NCI-H2107 treated with DMSO at 0.1 percent for 48 hours (cell line): Measurements from ENCODE around the gene CNPY1.
"Not testable (repeated sequence)": the region's sequence is repeated elsewhere in the genome, so short reads cannot be mapped to it uniquely, and the experiment has no call there.

Source experiments
- DNase-seq: peaks from one replicate; lab custom pipeline; 2025; ENCODE audit not compliant: unreplicated experiment; lab: John Stamatoyannopoulos, UW

Gene CNPY1

DNA sequence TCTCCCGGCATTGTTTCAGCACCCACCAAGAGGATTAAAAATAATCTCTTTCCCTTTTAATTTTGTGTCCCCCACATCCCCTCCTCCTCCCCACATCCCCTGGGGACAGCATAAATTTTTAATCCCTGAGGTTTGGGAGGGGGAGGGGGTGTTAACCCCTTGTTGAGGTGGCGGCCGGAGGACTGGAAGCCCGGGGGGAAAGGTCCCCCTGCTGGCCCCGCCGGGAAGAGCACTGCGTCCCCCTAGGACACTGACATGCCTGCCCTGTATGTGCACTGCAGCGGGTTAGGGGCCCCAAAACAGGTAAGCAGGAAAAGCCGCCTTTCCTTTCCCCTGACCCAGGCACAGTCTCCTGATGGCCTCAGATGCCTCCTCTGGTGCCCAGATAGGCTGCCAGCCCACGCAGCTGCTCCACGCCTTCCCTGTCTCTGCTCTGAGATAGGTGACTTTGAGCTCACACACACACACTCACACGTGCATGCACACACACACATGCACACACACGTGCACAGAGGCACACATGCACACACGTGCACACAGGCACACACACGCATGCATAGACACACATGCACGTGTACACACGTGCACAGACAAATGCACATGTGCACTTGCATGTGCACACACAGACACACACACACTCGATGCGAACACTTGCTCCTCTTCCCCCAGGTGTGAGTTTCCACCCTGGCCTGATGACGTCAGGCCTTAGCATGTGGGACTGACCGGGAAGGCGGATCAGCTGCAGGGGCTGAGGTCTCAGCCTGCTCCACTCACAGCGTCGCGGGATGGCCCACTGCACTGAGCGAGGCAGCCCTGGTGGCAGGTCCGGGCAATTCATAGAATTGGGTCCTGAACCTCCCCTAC, 12.3 kb downstream of the CNPY1 start:
- no peak for DNase-seq

DNA sequence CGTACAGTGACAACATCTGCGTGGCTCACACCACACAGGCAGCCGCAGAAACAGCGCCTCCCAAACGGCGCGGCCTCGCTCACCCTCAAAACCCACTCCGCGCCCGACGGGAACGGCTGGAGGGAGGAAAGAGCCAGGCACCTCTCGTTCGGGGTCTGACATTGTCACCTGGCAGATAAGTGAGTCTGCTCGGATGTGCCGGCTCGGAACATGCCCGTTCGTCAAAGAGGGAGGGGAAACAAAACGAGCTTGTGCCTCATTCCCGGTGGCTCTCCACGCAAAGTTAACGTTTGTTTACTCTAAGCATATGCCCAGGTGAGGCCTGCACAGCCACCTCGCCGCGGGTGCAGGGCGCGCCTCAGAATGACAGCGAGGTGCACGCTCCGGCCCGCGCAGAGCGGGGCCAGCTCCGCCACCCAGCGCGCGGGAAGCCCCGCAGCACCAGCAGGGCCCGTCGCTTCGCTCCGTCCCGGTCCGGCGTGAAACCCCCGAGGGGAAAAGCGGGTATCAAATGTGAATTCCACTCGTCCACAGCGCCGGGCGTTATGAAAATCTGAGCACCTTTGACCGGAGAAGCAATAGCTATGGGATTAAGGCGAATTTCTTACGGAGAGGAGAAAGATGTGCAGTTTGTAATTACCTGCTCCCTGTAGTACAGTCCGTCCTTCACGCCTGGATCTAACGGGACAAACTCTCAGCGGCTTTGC, 13.1 kb downstream of the CNPY1 start:
- no peak for DNase-seq

DNA sequence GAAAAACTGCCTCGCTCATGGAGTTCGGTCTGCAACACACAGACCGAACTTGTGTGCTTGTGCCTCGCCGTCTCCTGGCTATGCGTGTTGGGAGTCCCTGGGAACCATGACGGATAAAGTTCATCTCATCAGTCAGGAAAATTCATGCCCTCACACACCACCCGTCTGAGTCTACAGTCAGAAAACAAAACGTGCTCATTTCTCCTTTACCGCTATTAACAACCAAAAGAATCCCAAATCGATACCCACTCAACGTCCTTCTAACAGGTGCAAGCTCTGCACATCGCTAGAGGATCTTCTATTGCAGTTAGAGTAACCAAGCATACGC, 13.6 kb downstream of the CNPY1 start:
- DNase-seq, result no peak

- no peak for DNase-seq
These were observed 14.7 kb downstream of the CNPY1 start for GRCh38 chr7:155531681-155532080.

DNA sequence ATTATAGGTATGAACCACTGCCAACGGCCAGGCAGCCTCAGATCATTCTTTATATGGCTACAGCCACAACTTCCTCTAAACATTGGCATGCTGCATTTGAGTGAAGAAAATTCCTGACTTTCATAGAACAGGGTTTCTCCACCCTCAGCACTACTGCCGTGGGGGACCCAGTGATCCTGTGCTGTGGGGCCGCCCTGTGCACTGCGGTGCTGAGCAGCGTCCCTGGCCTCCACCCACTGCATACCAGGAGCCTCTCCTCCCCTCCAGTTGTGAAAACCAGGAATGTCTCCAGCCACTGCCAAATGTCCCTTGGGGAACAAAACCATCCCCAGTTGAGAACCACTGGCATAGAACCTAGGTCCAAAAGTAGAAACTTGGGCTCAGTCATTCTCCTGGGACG, 15.8 kb downstream of the CNPY1 start:
- no peak for DNase-seq

DNA sequence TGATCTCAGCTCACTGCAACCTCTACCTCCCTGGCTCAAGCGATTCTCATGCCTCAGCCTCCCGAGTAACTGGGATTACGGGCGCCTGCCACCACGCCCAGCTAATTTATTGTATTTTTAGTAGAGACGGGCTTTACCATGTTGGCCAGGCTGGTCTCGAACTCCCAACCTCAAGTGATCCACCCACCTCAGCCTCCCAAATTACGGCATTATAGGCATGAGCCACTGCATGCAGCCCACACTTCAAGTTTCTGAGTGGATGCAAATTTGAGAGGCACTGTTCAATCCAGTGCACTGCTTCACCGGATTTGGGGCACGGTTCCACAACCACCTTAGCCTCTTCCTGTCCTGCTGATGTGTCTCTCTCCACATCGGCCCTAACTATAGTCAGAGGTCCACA, 16.5 kb downstream of the CNPY1 start:
- DNase-seq, result no peak

GRCh38 chr7:155529346-155529745, 17.0 kb downstream of the CNPY1 start:
- no peak for DNase-seq

DNA sequence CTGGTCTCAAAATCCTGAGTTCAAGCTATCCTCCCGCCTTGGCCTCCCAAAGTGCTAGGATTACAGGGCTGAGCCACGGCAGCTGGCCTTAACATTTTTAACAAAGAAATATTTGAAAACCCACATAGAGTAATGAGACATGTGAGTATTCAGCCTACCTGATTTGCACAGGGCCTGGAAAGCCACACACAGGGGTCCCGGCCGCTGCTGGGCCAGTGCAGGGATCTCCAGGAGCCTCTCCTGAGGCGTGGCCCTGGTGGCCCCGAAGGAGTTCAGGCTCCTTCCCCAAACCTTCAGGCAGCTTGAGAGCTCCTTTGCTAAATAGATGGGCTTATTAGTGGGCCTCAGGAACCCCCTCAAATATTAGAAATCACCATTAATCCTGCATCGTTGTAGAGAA, 18.7 kb downstream of the CNPY1 start:
- DNase-seq, result no peak

DNA sequence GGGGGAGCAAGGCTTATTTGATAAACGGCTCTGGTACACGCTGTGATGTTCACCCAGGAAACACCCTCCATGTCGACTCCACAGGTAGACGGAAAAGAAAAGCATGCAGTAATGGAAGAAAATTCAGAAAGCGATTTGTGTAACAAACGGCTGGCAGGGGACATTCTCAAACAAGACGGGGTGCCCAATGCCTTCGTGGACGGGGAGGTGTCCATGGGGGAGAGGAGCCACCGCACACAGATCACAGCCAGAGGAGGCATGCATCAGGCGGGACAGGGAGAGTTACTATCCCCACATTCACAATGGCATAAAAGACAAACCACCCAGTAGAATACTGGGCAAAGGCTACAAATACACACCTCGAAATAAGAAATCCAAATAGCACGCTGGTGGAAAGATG, 20.1 kb downstream of the CNPY1 start:
- no peak for DNase-seq

DNA sequence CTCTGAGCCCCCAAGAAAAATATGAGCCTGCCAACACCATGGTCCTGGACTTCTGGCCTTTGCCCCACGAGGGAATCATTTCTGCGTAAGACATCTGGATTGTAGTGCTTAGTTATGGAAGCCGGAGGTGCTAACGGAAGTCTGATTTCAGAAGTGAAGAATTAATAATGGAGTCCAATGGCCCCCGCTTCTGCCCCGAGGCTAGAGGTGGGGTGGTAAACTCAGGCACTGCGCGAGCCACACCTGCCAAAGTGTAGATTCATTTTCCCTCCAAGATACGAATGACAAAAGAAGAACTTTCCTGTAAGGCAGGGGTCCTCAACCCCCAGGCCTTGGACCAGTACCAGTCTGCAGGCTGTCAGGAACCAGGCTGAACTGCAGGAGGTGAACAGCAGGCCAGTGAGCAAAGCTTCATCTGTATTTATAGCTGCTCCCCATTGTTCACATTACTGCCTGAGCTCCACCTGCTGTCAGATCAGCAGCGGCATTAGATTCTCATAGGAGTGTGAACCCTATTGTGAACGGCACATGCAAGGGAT, 22.3 kb downstream of the CNPY1 start:
- no peak for DNase-seq

- DNase-seq, result no peak
These were observed 23.1 kb downstream of the CNPY1 start for GRCh38 chr7:155523168-155523675.

GRCh38 chr7:155521743-155522398, 24.5 kb downstream of the CNPY1 start:
- no peak for DNase-seq

DNA sequence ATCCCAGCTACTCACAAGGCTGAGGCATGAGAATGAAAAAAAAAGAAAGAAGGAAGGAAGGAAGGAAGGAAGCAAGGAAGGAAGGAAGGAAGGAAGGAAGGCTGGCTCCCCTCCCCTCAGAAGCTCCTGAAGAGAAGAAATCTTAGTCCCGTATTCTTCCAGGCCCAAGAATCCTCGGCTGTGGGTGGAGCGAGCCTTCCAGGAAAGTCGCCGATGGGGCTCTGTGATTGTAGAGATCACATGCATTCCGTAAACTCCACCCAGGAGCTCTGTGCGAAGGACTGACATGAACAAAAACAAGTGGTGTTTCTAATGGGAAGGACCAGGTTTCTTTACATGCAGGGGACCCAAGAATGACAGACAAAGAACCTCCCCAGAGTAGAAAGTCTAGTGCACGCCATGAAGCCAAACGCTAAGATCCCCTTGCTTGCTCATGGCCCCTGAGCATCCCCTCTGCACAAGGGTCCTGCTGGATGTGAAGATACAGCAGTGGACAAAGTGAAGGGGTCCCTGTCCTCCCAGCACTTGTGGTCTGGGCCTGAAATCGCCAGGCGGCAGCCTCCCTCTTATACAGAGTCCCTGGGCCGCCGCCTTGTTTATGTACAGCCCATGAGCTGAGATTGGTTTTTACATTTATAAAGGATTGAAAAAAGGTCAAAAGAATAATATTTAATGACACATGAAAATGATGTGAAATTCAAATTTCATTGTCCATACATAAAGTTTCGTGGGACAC, 25.2 kb downstream of the CNPY1 start:
- DNase-seq, result no peak

DNA sequence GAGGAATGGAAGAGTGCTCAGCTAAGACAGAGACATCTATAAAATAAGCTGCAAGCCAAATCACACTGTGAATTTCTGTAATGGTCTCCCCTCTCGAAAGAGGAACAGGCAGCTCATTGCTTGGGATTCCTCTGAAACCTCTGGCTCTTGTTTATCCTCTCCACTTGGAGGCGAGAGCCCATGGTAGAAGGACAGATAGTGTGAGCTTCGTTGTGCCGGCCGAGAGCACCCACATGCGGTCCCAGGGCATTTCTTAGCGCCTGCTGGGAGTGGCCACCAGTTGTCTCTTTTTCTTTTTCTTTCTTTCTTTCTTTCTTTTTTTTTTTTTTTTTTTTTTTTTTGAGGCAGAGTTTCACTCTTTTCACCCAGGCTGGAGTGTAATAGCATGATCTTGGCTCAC, 26.2 kb downstream of the CNPY1 start:
- DNase-seq, result no peak

- DNase-seq, result not testable (repeated sequence)
These were observed 27.0 kb downstream of the CNPY1 start for GRCh38 chr7:155519358-155519757.

- DNase-seq, result no peak
These were observed 27.7 kb downstream of the CNPY1 start for GRCh38 chr7:155518633-155519032.

DNA sequence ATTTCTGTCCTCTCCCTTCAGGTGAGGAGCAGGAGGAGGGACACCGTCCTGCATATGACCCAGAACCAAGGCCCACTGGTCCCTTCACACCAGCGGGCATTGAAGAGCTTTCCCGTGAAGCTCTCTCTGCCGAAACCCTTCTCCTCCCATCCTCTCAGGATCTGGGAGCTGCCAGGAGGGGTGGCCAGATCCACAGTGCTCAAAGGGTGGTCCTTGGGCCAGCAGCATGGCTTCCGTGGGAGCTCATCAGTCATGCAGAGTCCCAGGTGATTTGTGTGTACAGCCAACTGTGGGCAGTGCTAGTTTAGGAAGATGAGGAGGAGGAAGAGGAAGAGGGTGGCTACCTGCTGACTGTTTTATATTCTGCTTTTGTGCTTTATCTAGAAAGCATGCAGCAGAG, 28.4 kb downstream of the CNPY1 start:
- DNase-seq, result no peak

GRCh38 chr7:155517452-155517851, 28.9 kb downstream of the CNPY1 start:
- DNase-seq, result no peak

GRCh38 chr7:155516466-155516865, 29.9 kb downstream of the CNPY1 start:
- no peak for DNase-seq

DNA sequence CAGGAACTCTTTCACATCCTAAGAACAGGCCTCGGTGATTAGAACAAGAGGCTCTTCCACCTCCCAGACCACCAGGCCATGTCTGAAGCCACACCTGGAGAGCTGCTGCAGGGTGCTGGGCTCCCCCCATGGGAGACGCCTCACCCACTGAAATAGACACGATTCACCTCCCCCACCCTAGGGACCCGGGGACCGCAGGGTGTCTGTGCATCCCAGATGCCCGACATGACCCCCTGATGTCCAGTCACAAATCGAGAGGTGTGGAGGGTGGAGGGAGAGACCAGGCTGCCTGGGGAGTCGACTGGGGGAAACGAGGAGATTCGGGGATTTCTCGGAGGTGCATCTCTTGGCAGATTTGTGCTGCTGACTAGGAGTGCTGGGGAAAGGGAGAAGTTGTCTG, 31.0 kb downstream of the CNPY1 start:
- DNase-seq, result no peak

DNA sequence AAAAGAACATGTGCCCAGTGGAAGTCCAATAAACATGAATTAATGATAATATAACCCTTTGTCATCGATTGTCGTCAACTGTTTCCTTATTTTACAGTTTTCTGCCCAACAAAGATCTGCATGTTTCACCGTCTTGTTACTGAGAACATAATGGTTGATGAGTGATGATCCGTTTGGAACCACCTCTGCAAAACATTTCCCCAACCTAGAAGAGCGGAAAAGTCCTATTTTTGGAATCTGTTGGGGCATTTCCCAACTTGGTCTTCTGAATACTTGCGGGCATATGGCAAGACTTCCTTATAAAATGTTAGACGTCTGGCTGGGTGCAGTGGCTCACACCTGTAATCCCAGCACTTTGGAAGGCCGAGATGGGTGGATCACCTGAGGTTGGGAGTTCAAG, 32.1 kb downstream of the CNPY1 start:
- DNase-seq, result no peak
